Superior temporal gyrus (tissue), 1 donor: ENCODE results near the gene PEAR1.

ENCODE experiments used
- DNase-seq: peaks from one replicate; pipeline ENCODE4 v3.0.0-alpha.2; 2016; ENCODE audit errors: extremely low spot score

PEAR1 gene

GRCh38 chr1:156936721-156937220 is 43.3 kb downstream of the PEAR1 start:
- no peak for DNase-seq

- no peak for DNase-seq
Measured at GRCh38 chr1:156937883-156938282, 44.4 kb downstream of the PEAR1 start.

GRCh38 chr1:156938813-156939212 is 45.3 kb downstream of the PEAR1 start:
- DNase-seq, result no peak

- no peak for DNase-seq
Measured at GRCh38 chr1:156939786-156940334, 46.3 kb downstream of the PEAR1 start.

GRCh38 chr1:156941675-156942074 is 48.2 kb downstream of the PEAR1 start:
- no peak for DNase-seq

- DNase-seq, result no peak
Measured at GRCh38 chr1:156942176-156942575, 48.7 kb downstream of the PEAR1 start.

- DNase-seq, result no peak
Measured at GRCh38 chr1:156942576-156942975, 49.1 kb downstream of the PEAR1 start.

- DNase-seq, result no peak
Measured at GRCh38 chr1:156943756-156944155, 50.2 kb downstream of the PEAR1 start.

- DNase-seq, result no peak
Measured at GRCh38 chr1:156944268-156944667, 50.8 kb downstream of the PEAR1 start.

- DNase-seq, result no peak
Measured at GRCh38 chr1:156944848-156945247, 51.3 kb downstream of the PEAR1 start.

- DNase-seq, result peak; percentile 34
Measured at GRCh38 chr1:156945881-156946661, 52.6 kb downstream of the PEAR1 start.

- DNase-seq, result no peak
Measured at GRCh38 chr1:156947127-156947526, 53.6 kb downstream of the PEAR1 start.

- DNase-seq, result no peak
Measured at GRCh38 chr1:156947818-156948525, 54.5 kb downstream of the PEAR1 start.

- DNase-seq, result no peak
Measured at GRCh38 chr1:156948708-156949107, 55.2 kb downstream of the PEAR1 start.

GRCh38 chr1:156949127-156949526 is 55.6 kb downstream of the PEAR1 start:
- DNase-seq, result no peak

- DNase-seq, result no peak
Measured at GRCh38 chr1:156951371-156951770, 57.9 kb downstream of the PEAR1 start.

- no peak for DNase-seq
Measured at GRCh38 chr1:156953571-156953970, 60.1 kb downstream of the PEAR1 start.

GRCh38 chr1:156956333-156956732 is 62.8 kb downstream of the PEAR1 start:
- no peak for DNase-seq

GRCh38 chr1:156957634-156958033 is 64.1 kb downstream of the PEAR1 start:
- no peak for DNase-seq

GRCh38 chr1:156958247-156958714 is 64.8 kb downstream of the PEAR1 start:
- DNase-seq, result no peak

- peak; percentile 10 for DNase-seq
Measured at GRCh38 chr1:156959414-156959813, 65.9 kb downstream of the PEAR1 start.

- no peak for DNase-seq
Measured at GRCh38 chr1:156959925-156960324, 66.4 kb downstream of the PEAR1 start.

GRCh38 chr1:156961709-156962108 is 68.2 kb downstream of the PEAR1 start:
- DNase-seq, result no peak
